COLO668 (cell line): Measurements from ENCODE around the gene PAIP1.
"Not testable (repeated sequence)": the region's sequence is repeated elsewhere in the genome, so short reads cannot be mapped to it uniquely, and the experiment has no call there.

Experiments
- DNase-seq: peaks from one replicate; lab custom pipeline; 2025; ENCODE audit not compliant: unreplicated experiment; lab: John Stamatoyannopoulos, UW

PAIP1 gene

DNA sequence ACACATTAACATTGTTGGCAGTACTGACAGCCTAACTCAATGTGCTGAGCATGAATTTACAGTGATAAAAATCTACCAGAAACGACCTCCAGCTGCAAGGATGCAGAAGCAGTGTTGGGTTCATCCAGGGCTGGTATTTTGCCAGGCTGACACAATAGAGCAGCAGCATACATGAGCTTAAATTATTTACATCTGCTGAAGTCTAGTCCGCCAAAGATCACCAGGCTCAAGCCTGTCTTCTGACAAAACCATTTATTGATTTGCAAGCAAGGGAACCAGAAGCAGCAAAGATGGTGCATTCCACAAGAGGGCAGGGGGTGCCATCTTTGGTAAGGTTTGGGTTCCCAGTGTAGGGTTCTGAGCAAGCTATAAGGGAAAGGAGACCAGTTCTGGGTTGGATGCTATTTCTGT is 33.2 kb downstream of the PAIP1 start:
- DNase-seq: no peak

DNA sequence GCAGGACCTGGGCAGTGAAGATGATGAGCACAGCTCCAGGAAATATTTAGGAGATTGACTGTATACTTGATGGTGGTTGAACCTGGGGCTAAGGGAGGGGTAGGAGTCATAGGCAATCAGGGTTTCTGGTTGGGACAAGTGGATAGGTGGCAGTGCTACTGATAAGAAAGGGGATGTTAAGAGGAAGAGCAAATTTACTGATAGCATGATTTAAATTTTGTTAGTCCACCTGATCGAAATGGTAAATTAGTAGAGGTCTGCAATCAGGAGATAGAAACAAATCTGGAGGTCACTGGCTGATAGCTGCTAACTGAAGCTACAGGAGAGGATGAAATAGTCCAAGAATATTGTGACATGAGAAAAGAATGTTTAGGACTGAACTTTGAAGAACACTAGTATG is 36.3 kb downstream of the PAIP1 start:
- no peak for DNase-seq

DNA sequence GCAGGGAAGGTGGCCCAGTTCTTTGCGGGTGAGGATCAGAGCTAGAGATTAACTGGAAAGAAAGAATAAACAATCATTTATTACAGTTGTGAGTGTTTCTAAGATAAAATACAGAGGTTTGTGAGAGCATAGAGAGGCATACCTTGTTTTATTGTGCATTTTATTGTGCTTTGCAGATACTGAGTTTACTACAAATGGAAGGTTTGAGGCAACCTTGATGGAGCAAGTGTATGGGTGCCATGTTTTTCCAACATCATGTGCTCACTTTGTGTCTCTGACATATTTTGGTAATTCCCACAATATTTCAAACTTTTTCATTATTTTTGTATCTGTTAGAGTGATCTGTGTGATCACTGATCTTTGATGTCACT is 41.2 kb downstream of the PAIP1 start:
- no peak for DNase-seq

DNA sequence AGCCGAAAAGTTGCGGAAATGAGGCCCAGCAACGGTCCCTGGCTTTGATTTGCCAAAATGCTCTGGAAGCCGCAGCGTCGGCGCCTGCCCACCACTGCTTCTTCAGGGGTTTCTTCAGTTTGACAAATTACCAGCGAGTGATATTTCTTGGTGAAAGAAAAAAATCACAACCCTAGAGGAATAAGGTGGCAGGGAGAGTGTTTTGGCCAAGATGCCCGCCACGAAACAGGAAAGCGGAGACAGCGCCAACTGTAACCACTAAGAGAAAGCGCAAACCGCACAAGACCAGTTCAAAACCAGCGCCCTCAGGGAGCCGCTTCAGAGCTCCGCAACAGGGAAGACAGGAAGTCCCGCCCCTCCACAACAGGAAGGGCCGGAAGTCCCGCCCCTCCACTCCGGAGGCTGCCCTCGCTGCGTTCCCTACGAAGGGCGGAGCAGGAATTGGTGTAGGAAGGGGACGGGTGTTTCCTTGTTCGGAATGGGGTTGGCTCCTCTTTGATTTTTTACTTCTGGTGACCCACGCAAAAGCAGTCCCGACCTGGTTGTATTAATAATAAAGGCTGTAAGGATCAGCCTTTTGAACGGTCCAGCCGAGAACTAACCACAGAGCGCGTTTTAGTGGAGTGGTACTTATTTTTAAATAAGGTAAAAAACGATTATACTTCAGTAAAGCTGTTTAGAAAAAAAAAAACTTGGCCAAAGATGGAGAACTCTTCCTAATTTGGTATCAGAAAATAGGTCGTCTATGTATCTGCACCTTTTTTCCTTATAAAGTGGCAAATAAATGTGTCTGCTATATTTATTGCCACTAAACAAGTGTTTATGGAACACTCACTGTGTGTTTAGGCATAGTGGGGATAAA is 41.8 kb downstream of the PAIP1 start, which contains the start of gene C5orf34:
Gene C5orf34 (minus strand): TSS at position 333 of the 862 bp plus-strand sequence. CDS start 5,809 bp downstream, outside the sequence.
- DNase-seq: peak; percentile 98

DNA sequence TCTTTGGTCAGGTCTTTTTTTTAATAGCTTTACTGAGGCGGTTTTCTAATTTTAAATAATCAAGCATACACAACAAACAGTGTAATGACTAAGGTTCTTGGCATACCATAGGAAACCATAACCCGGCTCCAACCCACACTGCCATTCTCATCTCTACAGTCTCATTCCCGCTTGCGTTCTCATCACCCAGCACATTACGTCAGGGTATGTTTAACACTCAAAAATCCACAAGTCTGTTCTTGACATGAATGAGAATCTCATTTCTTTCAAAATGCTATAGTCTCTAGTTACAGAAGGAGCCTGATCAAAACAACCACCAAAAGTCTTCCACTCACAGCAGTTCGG is 42.4 kb downstream of the PAIP1 start:
- DNase-seq: no peak

DNA sequence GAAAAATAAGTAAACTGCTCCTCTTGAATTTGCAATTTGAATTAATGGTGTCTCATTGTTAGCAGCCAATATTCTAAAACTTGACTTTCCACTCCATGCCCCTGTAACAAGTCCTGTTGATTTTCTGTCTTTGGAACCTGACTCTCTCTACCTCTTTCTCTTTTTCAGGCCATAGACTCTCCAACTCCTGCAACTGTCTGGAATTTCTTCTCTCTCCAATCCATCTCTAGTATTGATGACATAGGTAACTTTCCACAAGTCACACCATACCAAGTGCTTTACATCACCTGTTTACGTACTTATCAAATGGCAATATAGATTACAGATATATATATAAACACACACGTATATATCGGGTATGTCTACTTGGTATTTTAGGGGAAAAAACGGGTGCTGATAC is 42.9 kb downstream of the PAIP1 start:
- no peak for DNase-seq

DNA sequence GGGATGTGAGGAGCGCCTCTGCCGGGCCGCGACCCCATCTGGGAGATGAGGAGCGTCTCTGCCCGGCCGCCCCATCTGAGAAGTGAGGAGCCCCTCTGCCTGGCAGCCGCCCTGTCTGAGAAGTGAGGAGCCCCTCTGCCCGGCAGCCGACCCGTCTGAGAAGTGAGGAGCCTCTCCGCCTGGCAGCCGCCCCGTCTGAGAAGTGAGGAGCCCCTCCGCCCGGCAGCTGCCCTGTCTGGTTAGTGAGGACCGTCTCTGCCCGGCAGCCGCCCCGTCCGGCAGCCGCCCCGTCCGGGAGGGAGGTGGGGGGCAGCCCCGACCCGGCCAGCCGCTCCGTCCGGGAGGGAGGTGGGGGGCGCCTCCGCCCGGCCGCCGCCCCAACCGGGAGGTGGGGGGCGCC is 45.8 kb downstream of the PAIP1 start:
- DNase-seq: not testable (repeated sequence)

DNA sequence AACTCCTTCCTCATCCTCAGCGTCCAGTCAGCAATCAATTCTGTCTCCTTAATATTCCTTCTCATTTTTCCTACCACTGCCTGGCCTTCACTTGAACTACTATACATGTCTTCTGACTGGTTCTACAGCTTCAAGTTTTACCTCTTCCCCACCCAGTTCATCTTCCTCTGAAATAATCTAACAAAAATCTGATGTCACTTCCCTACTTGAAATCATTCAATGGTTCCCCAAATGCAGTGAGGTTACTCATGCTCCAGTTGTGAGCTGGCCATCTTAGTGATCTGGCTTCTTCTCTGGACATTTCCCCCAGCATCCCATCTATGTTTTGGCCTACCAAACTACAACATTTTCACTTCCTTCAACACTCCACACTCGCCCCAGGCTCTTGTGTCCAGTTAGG is 58.3 kb downstream of the PAIP1 start:
- no peak for DNase-seq

DNA sequence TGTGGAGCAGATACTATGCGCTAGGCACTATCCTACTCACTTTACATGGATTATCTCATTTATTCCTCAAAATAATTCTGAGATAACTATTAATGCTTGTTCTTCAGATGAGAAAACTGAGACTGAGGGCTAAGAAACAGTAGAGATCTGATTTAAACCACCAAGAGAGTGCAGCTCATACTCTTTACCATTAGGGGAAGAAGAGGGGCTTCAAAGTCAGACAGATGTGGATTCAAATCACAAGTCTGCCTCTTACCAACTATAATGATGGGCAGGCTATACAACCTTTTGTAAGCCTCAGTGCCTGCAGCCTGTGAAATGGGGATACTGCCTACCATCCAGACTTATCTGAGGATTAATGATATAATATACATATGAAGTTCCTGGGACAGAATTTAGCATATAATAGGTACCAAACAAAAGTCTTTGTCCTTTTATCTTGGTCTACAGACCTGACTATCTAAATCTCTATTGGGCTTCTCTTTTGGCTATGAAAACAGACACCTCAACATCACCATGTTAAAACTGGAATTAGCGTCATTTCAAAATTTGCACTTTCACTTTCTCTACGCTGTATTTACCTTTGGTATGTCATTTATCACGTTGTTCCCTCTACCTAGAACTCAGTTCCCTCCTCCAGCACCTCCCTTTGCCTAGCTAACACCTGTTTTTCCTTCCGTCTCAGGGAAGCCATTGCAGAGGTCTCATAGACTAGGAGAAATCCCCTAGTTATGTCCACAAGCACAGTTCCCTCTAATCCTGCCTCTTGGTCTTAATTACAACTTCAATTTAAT is 59.4 kb downstream of the PAIP1 start:
- no peak for DNase-seq

DNA sequence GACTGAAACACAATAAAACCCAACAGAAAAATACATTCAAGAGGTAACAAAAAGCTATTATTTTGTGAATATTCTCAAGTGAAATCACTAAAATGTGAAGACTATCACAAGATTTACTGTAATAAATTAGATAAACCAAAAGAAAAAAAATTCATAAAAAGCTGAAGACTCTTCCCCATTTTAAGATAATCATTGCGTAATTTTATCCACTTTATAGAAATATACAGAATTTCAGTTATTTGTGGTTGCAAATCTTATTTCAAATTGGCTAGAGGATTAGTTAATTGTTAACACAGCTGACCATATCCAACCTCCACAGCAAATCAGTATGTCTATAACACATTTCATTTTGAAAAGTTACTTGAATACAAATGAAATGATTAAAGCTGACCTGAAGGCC is 65.6 kb downstream of the PAIP1 start:
- DNase-seq: no peak

DNA sequence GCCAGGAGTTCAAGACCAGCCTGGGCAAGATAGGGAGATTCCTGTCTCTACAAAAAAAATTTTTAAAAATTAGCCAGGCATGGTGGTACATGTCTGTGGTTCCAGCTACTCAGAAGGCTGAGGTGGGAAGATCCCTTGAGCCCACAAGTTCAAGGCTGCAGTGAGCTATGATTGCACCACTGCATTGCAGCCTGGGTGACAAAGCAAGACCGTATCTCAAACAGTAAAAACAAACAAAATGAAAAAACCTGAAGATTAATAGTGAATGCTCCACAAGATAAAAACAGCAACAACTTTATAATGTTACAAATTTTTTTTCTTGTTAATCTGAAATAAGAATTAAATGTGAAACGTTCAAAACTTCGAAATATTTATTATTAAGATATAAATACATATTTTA is 70.5 kb downstream of the PAIP1 start:
- no peak for DNase-seq

DNA sequence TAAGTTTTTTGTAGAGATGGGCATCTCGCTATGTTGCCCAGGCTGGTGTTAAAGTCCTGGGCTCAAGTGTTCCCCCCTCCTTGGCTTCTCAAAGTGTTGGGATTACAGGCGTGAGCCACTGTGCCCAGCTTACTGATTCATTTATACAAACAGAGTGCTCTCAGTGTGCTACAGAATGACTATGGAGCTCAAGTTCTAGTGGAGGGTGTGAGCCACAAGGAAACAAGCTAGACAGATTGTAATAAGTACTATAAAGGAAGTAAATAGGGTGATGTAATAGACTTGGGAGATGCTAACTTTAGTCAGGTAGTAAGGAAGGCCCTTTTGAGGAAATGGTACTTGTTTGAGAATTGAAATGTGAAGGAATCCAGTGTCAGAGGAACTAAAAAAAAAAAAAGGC is 71.5 kb downstream of the PAIP1 start:
- DNase-seq: no peak

DNA sequence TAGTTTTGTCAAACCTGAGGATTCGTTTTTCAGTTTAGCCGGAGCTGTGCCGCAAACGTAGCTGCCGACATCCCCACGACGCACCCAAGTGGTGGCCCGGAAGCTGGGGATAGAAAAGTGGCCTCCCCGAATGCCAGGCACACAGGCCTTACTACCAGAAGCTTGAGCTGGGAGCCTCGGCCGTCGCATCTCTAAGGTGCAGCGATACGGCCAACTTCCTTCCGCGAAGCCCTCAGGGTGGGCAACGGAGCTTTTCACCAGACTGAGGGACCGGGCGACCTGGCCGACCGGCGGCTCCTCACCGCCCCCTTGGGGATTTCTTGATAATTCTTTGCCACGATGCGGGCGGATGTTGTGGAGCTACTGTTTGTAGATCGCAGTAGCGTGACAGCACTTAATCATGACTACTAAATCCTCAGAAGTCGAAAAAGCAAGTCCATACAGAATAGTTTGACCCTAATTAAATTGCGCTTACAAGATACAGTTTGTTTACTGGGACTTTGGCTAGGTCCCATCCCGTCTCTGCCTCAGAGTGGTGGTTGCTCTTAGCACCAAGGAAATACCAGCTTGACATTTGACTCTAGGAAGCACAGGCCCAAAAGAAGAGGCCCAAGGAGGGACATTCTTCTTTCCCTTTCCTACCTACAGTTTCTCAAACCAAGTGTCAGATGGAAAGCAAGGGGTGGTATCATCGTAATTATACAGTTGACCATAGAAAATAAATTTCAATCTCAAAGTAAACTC is 72.6 kb downstream of the PAIP1 start:
- peak; percentile 87 for DNase-seq

DNA sequence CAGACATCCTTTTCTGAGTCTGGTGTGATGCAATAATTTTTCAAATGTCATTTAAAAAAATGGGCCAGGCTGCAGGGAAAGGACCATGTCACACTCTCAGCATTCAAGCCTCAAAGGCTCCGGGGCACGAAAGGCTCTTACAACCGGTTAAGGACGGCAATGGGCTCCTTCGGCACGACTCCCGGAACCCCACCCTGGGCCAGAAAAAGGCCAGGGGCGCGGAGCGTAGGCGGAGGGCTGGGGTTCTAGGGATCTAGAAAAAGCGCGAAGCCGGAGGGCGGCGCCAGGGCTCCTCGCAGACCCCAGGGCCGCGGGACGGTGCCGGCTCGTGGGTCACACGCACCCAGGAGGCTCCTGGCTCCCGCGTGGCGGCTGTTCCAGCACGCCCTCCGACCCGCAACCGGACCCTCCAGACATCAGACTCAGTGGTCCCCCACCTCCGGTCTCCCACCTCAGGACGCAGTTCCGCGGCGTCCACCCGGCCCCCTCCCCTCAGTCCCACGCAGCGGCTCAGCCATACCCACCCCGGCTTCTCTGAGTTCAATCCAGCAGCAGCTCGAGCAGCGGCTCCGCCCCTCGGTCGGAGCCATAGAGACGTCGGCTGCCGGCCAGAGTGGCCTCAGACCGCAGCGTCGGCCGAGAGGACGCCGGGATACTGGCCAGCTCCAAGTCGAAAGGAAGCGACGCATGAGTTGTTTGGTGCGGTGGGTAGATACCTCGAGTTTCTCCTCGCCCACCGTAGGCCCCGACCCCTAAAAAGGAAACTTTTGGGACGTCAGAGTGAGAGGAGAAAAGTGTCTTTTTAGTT is 73.4 kb downstream of the PAIP1 start, which contains the start of gene TMEM267:
Gene TMEM267 (minus strand): TSS at position 568 of the 808 bp plus-strand sequence. CDS start 29,896 bp downstream, outside the sequence.
- DNase-seq: peak; percentile 96

DNA sequence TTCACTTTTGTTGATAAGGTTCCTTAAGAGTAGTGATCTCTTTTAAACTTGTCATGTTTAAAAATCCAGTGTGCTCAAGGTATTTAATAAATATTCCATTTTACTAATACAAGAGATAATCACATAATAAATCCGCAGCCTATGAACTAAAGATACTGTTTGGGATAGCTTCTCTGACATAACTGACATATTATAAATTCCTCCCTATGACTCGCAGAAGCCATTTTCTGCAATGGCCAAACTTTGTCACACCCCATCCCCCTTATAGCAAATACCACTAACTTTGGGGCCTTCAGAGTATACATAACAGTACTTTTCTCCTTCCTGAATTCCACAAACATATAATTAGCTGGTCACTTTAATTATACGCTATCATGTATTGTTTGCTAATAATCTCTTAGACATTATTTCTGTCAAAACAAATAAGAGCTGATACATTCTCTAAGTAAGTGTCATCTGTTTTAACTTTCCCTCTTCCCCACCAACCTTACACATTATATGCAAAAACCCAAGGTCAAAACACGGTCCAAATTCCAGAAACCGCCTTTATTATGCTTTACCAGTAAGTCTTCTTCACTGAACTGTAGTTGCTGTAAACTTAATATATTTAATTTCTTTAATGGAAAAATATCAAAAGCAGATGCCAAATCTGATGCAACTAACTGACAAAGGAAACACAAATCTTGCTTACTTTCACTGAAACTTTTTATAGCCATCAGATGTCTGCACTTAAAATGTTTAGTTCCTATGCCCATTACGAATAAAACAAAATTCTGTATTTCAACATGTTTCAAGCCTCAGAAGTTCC is 74.2 kb downstream of the PAIP1 start:
- no peak for DNase-seq
